Adrenal gland (tissue), 5 donors: ENCODE results near the gene RTKN2.

Experiments used
- CTCF ChIP-seq, 6 experiments: fragments of 450-650 bp in 4 of 6; fragments of 200-600 bp in 2 of 6; sonication (generic) in 1 of 6; IDR thresholded peaks; 1 replicate in 5 of 6; 2 replicates in 1 of 6; pipeline versions ENCODE4 v1.5.1 to v1.8.0; 2016 to 2021; ENCODE audit warnings: antibody characterized with exemption in 6 of 6, mild to moderate bottlenecking in 2 of 6, moderate library complexity in 1 of 6
- POLR2A ChIP-seq, 2 donors: fragments of 450-650 bp; IDR thresholded peaks; one replicate each; pipeline ENCODE4 v1.6.1; 2017; ENCODE audit warnings: antibody characterized with exemption in 2 of 2, mild to moderate bottlenecking in 2 of 2, moderate library complexity in 1 of 2
- donor health status: DM: no; HTN: no; CAD: no.

GRCh38 chr10:62188021-62188616, 80.5 kb downstream of the RTKN2 start:
- no peak for TF ChIP-seq CTCF (IDR thresholded peaks at IDR 0.05)
- no peak for TF ChIP-seq POLR2A (IDR thresholded peaks at IDR 0.05)
